GM11168 (cell line): ENCODE results near the gene TXNDC11.

Experiments
- in situ Hi-C: fragments of 300-500 bp; cut with MboI; formaldehyde crosslinking; loops from one replicate; pipeline ENCODE4 v1.12.0; 2022; ENCODE audit warnings: low sequenced_read_pairs; ENCODE audit not compliant: unreplicated experiment

Gene TXNDC11

DNA sequence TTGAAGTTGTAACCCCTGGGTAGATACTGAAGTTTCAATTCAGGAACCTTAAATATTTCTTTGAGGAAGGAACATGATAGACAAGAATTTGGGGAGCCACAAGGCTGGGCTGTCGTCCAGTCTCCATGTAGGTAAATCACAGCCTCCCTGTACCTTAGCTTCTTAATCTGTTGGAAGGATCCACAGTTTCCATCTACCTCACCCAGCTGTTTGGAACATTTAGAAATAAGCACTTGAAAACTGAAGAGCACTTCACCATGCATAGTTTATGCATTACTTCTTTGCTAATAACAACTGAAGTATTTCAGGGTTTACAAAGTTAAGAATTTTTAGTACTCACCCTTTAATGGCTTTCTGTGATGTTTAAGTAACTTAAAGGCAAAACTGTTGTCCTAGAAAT, 17.2 kb downstream of the TXNDC11 start:
- in situ Hi-C loops, result no loop called here

DNA sequence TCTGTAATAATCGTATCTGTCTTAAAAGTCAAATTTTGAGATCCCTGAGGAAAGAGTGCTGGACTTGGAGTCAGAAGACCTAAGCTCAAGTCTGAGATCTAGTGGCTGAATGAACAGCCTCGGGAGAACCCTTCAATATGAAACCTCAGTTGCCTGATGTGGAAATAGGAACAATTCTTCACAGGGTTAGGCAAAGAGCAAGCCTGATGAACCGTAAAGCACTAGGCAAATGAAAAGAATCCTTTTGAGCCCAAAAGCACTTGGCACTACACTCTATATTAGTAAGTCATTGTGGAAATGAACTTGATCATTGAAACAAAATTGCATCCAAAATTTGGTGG, 20.2 kb downstream of the TXNDC11 start:
- in situ Hi-C loops, result no loop called here

- in situ Hi-C loops, result no loop called here
Observed at GRCh38 chr16:11721781-11722467, 20.7 kb downstream of the TXNDC11 start.

GRCh38 chr16:11719762-11720161, 22.9 kb downstream of the TXNDC11 start:
- in situ Hi-C loops, result no loop called here

DNA sequence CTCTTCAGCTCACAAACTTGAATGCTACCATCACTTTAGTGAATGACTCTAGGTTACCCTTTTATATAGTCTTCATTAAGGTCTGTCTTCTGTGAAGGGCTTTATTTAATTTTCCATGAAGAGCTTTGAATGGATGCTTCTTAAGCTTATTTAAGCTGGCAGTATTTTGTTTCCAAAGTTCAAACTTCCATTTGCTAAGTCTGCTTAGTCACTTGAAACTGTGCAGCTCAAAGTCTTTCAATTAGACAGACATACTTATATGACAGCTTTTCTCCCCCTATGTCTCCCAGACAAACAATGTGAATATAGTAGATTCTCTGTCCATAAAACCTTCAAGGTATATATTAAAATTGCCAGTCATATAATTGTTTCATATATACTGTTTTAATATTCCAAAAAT, 23.5 kb downstream of the TXNDC11 start:
- in situ Hi-C loops, result no loop called here

- in situ Hi-C loops, result no loop called here
Observed at GRCh38 chr16:11717811-11718210, 24.8 kb downstream of the TXNDC11 start.

DNA sequence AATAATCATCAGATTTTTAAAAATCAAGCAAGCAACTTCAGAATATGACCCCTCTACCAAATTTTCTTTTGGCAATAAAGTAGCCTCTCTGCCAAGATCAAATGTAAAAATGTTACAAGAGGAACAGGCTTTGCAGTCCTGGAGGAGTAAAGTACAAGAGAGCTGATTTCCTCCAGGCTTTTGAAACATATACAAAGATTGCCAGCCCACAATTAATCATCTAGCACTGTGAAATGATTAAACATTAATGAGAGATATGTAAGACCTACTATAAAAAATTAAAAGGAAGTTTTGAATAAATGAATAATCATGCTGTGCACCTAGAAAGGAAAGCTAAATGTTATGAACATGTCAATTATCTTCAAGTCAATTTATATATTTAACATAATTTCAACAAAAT, 26.3 kb downstream of the TXNDC11 start:
- in situ Hi-C loops, result no loop called here

DNA sequence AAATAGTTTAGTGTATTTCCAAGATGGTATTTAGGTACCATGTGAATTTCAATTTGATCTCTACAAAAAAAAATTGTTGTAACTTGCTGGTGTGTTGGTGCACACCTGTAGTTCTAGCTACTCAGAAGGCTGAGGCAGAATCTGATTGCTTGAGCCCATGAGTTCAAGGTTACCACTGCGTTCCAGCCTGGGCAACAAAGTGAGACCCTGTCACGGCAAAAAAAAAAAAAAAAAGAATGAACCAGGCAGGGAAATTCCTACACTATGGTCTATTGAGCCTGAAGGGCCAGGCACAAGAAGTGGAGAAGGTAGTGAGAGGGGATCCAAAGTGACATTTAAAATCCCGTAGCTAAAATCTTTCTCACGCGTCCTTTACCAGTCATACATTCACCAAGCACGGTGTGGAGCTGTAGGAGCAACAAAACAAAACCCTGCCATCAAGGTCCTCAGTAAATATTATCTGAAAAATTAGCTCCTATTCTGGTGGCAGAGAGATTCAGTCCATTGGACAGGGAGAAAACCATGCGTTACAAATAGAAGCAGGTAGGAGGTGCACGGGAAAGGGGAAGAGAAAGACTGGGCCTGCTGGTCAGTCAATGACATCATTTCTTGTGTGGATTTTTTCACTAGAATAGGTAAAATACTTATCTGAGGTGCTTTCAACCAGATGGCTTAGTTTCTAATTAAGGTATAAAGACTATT, 27.3 kb downstream of the TXNDC11 start:
- in situ Hi-C loops, result no loop called here

DNA sequence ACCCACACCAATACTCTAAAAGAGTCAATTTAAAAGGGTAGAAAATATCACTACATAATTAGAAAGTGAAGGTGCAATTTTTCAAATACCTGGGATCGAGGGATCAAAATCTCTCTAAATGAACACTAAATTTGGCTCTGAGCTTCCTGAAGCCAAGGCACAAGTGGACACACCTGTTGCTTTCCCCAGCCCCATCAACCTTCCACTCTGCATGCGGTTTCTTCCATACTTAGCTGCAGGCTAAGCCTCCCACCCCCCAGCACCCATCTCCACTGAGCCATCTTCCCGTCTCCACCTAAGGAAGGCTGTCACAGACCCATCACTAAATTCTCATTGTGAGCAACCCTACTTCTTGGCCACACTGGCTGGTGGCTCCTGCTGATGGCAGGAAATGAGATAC, 30.5 kb downstream of the TXNDC11 start:
- in situ Hi-C loops, result no loop called here

GRCh38 chr16:11711662-11712061, 31.0 kb downstream of the TXNDC11 start:
- in situ Hi-C loops, result no loop called here

DNA sequence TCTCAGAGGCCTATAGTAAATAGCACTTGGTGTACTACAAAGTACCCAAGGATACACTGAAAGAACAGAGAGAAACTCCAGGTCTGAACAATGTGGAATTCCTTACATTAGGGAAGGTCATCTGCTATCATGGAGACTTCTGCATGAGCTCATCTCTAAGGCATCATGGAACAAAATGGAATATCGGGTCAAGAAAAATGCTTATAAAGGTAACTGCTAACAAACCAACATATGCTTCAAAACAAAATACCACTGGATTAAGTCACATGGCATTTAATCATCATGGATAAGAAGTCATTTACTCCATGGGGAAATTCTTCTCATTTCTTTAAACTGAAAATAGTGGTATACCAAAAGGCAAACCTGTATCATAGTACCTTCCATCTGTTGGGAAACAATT, 34.2 kb downstream of the TXNDC11 start:
- in situ Hi-C loops, result no loop called here

DNA sequence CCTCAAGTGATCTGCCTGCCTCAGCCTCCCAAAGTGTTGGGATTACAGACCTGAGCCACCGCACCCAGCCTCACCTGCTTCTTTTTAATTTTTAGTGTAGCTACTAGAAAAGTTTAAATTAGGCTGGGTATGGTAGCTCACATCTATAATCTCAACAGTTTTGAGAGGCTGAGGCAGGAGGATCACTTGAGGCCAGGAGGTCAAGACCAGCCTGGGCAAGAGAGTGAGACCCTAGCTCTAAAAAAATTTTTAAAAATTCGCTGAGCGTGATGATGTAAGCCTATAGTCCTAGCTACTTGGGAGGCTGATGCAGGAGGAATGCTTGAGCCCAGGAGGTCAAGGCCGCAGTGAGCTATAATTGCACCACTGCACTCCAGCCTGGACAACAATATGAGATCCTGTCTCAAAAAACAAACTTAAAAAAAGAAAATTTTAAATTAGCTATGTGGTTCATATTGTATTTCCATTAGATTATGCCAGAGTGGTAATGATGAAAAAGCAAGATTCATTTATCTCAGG, 34.9 kb downstream of the TXNDC11 start:
- in situ Hi-C loops, result no loop called here

- in situ Hi-C loops, result no loop called here
Observed at GRCh38 chr16:11706180-11706742, 36.4 kb downstream of the TXNDC11 start.

DNA sequence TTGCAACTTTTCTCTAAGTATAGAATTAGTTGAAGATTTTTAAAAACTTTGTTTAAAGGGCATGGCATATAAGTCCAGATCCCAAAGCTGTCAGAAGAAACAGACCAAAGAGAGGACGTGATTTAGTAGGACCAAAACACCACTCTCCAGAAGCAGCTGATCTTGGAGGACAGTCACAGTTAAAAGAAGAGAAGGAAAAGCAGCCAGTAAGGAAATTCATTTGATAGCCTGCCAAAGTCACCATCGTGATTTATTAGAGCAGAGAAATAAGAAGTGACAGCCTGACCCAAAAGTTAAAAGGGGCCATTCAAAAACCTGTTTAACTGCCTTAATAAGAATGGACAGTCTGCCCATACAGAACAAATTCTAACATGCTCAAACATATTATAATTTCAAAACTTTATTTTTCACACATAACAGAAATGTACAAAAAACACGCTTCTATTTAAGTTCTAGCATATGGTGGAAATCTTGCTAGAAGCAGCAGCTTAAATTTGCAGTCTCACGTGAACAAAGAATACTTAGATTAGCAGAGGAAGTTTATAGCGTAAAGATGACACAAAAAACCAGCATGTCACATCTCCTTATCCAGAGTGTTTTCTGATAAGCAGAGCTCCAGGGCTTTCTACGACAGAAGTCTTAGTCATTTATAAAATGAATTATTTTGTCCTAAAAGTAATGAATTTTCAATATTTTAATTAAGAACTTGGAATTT, 37.2 kb downstream of the TXNDC11 start:
- in situ Hi-C loops, result no loop called here

GRCh38 chr16:11700264-11701029, 42.2 kb downstream of the TXNDC11 start:
- in situ Hi-C loops, result no loop called here

- in situ Hi-C loops, result no loop called here
Observed at GRCh38 chr16:11699234-11699894, 43.3 kb downstream of the TXNDC11 start.

GRCh38 chr16:11698271-11698689, 44.4 kb downstream of the TXNDC11 start:
- in situ Hi-C loops, result no loop called here

- in situ Hi-C loops, result no loop called here
Observed at GRCh38 chr16:11697319-11697718, 45.3 kb downstream of the TXNDC11 start.

DNA sequence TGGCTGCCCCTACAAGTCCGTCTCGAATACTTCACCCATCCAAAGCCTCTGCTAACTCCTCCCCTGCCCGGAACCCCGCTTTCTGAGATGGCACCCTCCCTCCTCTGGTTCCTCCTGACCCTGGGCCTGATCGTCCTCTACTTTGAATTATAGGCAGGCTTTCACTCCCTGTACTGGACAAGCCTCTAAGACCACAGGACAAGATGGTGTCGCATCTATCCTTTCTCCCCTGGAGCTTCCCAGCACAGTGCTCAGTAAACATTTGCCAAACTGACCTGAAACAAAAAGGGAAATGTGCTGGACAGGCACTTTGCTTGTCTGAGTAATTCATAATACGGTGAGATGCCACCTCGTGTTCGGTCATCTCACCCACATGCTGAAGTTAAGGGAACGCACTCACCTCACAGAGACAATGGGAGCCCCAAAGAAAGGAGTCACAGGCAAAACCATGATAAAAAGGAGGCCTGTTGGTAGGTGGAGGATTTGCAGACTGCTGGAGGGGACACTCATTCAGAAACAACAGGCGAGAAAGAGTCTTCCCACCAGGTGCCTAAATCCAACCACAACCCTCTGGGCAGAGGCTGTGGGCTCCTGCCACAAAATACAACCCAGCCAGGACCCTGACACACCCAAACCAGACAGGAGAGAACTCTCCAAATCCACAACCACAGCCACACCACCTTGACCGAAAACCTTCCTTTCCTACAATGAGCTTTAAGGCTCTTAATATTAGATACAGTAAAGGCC, 46.2 kb downstream of the TXNDC11 start:
- in situ Hi-C loops, result no loop called here
